ENCODE data around the gene MYO3B. TPM values are rescaled to one million over a fixed set of nuclear protein-coding genes. Genes with fewer than 3 reads are reported as not detected.

Gene MYO3B
- polyA plus RNA-seq, 1 of the 3 experiments (the other 2 are of a cell fraction), result not detected

DNA sequence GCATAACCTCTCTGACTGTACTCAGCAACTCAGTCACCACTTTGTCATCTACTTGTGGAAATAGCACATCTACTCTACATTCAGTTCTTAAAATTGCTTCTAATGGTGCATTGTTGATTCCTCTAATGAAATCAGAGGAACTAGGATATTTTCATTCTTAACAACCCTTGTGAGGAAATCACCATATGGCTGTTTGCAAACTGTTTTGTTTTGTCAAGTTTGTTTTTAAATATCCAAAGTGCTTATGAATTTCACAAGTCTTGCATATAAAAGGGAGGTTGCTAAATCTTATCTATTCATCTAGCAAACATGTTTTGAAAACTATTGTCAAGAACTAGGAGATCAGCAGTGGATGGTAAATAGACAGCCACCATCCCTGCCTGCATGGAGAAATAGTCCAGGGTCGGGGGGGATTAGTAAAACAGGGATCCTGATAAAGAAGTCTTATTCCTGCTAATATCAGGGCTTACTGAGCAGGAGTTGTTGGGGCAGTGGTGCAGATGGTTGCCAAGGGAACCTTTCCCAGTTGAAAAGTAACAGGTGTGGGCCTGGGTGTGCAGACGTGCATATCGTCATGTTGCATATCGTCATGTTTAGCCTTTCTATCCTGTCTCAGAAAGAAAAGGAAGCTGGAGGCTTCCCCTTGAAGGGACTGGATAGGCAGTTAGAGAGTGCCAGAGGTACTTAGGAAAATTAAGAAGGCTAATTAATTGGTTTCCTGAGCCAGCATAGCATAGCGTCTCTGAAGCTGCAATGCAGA lies 7.5 kb upstream of the MYO3B start:
- H2AFZ ChIP-seq (ENCODE audit: low read depth), result no peak overlapping the region
- H3K27ac ChIP-seq (ENCODE audit: low read depth in 2 of 2, low read length in 1 of 2), result no peak overlapping the region
- no peak for TF ChIP-seq MXI1 (IDR thresholded peaks at IDR 0.05; ENCODE audit: low read depth, low read length)
- no peak for TF ChIP-seq RXRA (IDR thresholded peaks at IDR 0.05; ENCODE audit: borderline replicate concordance, low read depth)
- TF ChIP-seq FOXJ3 (CRISPR knock-in tag; IDR thresholded peaks at IDR 0.05), result no peak
- TF ChIP-seq CHD2 (IDR thresholded peaks at IDR 0.05; ENCODE audit: low read length, partially characterized antibody), result no peak
- no peak for TF ChIP-seq TCF12 (IDR thresholded peaks at IDR 0.05)
- TF ChIP-seq, protein P1, sequence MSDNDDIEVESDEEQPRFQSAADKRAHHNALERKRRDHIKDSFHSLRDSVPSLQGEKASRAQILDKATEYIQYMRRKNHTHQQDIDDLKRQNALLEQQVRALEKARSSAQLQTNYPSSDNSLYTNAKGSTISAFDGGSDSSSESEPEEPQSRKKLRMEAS (IDR thresholded peaks at IDR 0.05; ENCODE audit: low read depth), result no peak
- TF ChIP-seq, protein P2, sequence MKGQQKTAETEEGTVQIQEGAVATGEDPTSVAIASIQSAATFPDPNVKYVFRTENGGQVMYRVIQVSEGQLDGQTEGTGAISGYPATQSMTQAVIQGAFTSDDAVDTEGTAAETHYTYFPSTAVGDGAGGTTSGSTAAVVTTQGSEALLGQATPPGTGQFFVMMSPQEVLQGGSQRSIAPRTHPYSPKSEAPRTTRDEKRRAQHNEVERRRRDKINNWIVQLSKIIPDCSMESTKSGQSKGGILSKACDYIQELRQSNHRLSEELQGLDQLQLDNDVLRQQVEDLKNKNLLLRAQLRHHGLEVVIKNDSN (IDR thresholded peaks at IDR 0.05; ENCODE audit: borderline replicate concordance, low read depth), result no peak
- TF ChIP-seq, protein P3, sequence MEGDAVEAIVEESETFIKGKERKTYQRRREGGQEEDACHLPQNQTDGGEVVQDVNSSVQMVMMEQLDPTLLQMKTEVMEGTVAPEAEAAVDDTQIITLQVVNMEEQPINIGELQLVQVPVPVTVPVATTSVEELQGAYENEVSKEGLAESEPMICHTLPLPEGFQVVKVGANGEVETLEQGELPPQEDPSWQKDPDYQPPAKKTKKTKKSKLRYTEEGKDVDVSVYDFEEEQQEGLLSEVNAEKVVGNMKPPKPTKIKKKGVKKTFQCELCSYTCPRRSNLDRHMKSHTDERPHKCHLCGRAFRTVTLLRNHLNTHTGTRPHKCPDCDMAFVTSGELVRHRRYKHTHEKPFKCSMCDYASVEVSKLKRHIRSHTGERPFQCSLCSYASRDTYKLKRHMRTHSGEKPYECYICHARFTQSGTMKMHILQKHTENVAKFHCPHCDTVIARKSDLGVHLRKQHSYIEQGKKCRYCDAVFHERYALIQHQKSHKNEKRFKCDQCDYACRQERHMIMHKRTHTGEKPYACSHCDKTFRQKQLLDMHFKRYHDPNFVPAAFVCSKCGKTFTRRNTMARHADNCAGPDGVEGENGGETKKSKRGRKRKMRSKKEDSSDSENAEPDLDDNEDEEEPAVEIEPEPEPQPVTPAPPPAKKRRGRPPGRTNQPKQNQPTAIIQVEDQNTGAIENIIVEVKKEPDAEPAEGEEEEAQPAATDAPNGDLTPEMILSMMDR (IDR thresholded peaks at IDR 0.05), result no peak
- TF ChIP-seq, protein P4, sequence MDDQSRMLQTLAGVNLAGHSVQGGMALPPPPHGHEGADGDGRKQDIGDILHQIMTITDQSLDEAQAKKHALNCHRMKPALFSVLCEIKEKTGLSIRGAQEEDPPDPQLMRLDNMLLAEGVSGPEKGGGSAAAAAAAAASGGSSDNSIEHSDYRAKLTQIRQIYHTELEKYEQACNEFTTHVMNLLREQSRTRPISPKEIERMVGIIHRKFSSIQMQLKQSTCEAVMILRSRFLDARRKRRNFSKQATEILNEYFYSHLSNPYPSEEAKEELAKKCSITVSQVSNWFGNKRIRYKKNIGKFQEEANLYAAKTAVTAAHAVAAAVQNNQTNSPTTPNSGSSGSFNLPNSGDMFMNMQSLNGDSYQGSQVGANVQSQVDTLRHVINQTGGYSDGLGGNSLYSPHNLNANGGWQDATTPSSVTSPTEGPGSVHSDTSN (IDR thresholded peaks at IDR 0.05), result no peak
- TF ChIP-seq GABPA (IDR thresholded peaks at IDR 0.05; ENCODE audit: low read depth), result no peak
- no peak for TF ChIP-seq SIN3A (IDR thresholded peaks at IDR 0.05; ENCODE audit: borderline replicate concordance, low read depth, low read length)
- TF ChIP-seq USF2 (IDR thresholded peaks at IDR 0.05; ENCODE audit: borderline replicate concordance, low read depth, low read length), result no peak
- TF ChIP-seq FOXM1 (IDR thresholded peaks at IDR 0.05; ENCODE audit: low read depth), result no peak
- TF ChIP-seq, protein P5, sequence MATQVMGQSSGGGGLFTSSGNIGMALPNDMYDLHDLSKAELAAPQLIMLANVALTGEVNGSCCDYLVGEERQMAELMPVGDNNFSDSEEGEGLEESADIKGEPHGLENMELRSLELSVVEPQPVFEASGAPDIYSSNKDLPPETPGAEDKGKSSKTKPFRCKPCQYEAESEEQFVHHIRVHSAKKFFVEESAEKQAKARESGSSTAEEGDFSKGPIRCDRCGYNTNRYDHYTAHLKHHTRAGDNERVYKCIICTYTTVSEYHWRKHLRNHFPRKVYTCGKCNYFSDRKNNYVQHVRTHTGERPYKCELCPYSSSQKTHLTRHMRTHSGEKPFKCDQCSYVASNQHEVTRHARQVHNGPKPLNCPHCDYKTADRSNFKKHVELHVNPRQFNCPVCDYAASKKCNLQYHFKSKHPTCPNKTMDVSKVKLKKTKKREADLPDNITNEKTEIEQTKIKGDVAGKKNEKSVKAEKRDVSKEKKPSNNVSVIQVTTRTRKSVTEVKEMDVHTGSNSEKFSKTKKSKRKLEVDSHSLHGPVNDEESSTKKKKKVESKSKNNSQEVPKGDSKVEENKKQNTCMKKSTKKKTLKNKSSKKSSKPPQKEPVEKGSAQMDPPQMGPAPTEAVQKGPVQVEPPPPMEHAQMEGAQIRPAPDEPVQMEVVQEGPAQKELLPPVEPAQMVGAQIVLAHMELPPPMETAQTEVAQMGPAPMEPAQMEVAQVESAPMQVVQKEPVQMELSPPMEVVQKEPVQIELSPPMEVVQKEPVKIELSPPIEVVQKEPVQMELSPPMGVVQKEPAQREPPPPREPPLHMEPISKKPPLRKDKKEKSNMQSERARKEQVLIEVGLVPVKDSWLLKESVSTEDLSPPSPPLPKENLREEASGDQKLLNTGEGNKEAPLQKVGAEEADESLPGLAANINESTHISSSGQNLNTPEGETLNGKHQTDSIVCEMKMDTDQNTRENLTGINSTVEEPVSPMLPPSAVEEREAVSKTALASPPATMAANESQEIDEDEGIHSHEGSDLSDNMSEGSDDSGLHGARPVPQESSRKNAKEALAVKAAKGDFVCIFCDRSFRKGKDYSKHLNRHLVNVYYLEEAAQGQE (IDR thresholded peaks at IDR 0.05; ENCODE audit: low read depth, low read length), result no peak
- ChIA-PET POLR2A (interaction anchor here (1.2 kb wide), 1 partner anchor 9 kb away, joined by 3 read pairs; no protein-coding TSS in a partner anchor), CTCF (interaction anchor here (1.2 to 1.5 kb wide), 2 partner anchors 15 to 238 kb away, joined by 3 to 4 read pairs; no protein-coding TSS in a partner anchor)
- no peaks in the 10 kb centered on the region for H3K79me2 ChIP-seq (ENCODE audit: insufficient read depth)
- H3K4me1 ChIP-seq (ENCODE audit: control insufficient read depth in 1 of 2, insufficient read depth in 2 of 2, low read depth in 1 of 2, low read length in 1 of 2), result peaks cover 0 to 6% of the 10 kb centered on the region in 2 experiments; a peak in 1 of 4 replicates
- H3K4me3 ChIP-seq (ENCODE audit: low read depth in 2 of 2, low read length in 1 of 2), result no peak overlapping the region
- H3F3A ChIP-seq (replicated peaks; ENCODE audit: insufficient read depth), result no peaks in the 10 kb centered on the region
- no peaks in the 10 kb centered on the region for H3K27me3 ChIP-seq (ENCODE audit: insufficient read depth)
- 96% methylated on average over 5 of the region's 5 CpGs for WGBS (ENCODE audit: low lambda C conversion rate)
- no peaks in the 10 kb centered on the region for H4K20me1 ChIP-seq (ENCODE audit: insufficient read depth)
- no peak overlapping the region for H3K9ac ChIP-seq
- DNase-seq, result no peak
- no peaks in the 10 kb centered on the region for H3K9me3 ChIP-seq
- H3K4me2 ChIP-seq, result no peak overlapping the region
- H3K9me2 ChIP-seq, result no peaks in the 10 kb centered on the region
- no peaks in the 10 kb centered on the region for H3K36me3 ChIP-seq (replicated peaks in 1 of 2; ENCODE audit: control insufficient read depth in 1 of 2, insufficient read depth in 2 of 2, low read length in 1 of 2)

All from SK-N-SH (cell line).